Ishikawa (cell line): ENCODE measurements around the gene MTF2.

Source experiments
- CEBPB ChIP-seq: IDR thresholded peaks from 2 replicates; pipeline ENCODE4 v1.6.1; 2012
- EGR1 ChIP-seq: IDR thresholded peaks from 2 replicates; pipeline ENCODE4 v1.6.1; 2012
- EP300 ChIP-seq: IDR thresholded peaks from 2 replicates; pipeline ENCODE4 v1.6.1; 2012; ENCODE audit warnings: borderline replicate concordance
- MAX ChIP-seq: IDR thresholded peaks from 2 replicates; pipeline ENCODE4 v1.6.1; 2012
- TAF1 ChIP-seq: IDR thresholded peaks from 2 replicates; pipeline ENCODE4 v1.6.1; 2012; ENCODE audit warnings: low read depth, mild to moderate bottlenecking
- TCF12 ChIP-seq: IDR thresholded peaks from 2 replicates; pipeline ENCODE4 v1.6.1; 2012; ENCODE audit warnings: low read depth

DNA sequence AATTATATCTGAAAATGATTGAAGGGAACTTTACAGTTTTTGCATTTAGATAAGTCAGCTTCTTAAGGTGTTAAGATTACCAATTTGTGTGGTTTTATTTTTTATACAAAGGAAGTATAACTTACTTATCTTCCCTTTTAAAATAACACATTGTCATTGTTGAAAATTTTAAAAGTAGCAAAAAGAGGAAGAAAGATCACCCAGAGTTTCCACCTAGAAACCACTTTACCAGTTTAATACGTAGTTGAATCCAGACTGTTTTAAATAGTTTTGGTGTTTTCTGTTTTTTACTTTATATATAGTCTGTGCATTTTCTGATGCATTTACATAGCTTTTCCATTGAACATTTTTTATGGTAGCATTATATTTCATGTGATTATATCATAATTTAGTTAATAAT, 107.6 kb downstream of the MTF2 start:
- no peak for TF ChIP-seq EP300
- TF ChIP-seq TCF12: no peak
- no peak for TF ChIP-seq TAF1
- no peak for TF ChIP-seq MAX
- TF ChIP-seq EGR1: no peak
- no peak for TF ChIP-seq CEBPB
